GM19452 (cell line): ENCODE results near the gene GAREM1.
"Not testable (repeated sequence)": the region's sequence is repeated elsewhere in the genome, so short reads cannot be mapped to it uniquely, and the experiment has no call there.

Experiments used
- ATAC-seq: cut with Tn5 transposase; IDR thresholded peaks from one replicate; pipeline ENCODE4 v1.9.1; 2021; ENCODE audit not compliant: unreplicated experiment

GAREM1 gene

GRCh38 chr18:32264401-32264800 is 206.3 kb downstream of the GAREM1 start:
- no peak for ATAC-seq

- ATAC-seq: no peak
These were observed 208.6 kb downstream of the GAREM1 start for GRCh38 chr18:32262092-32262491.

GRCh38 chr18:32261003-32261402 is 209.7 kb downstream of the GAREM1 start:
- ATAC-seq: no peak

GRCh38 chr18:32259553-32259952 is 211.1 kb downstream of the GAREM1 start:
- no peak for ATAC-seq

GRCh38 chr18:32258558-32259204 is 212.0 kb downstream of the GAREM1 start:
- no peak for ATAC-seq

- ATAC-seq: no peak
These were observed 212.5 kb downstream of the GAREM1 start for GRCh38 chr18:32258148-32258547.

- ATAC-seq: no peak
These were observed 213.4 kb downstream of the GAREM1 start for GRCh38 chr18:32257084-32257785.

- ATAC-seq: no peak
These were observed 215.1 kb downstream of the GAREM1 start for GRCh38 chr18:32255570-32255969.

GRCh38 chr18:32252141-32252860 is 218.4 kb downstream of the GAREM1 start:
- ATAC-seq: no peak

GRCh38 chr18:32251466-32251865 is 219.2 kb downstream of the GAREM1 start:
- ATAC-seq: no peak

- no peak for ATAC-seq
These were observed 221.3 kb downstream of the GAREM1 start for GRCh38 chr18:32249147-32249929.

GRCh38 chr18:32244881-32245280 is 225.8 kb downstream of the GAREM1 start:
- no peak for ATAC-seq

GRCh38 chr18:32243358-32243757 is 227.3 kb downstream of the GAREM1 start:
- no peak for ATAC-seq

GRCh38 chr18:32242395-32242794 is 228.3 kb downstream of the GAREM1 start:
- no peak for ATAC-seq

- ATAC-seq: no peak
These were observed 231.9 kb downstream of the GAREM1 start for GRCh38 chr18:32238635-32239268.

GRCh38 chr18:32237049-32237448 is 233.6 kb downstream of the GAREM1 start:
- ATAC-seq: no peak

GRCh38 chr18:32233348-32233747 is 237.3 kb downstream of the GAREM1 start:
- not testable (repeated sequence) for ATAC-seq

- no peak for ATAC-seq
These were observed 251.2 kb downstream of the GAREM1 start for GRCh38 chr18:32219431-32220018.

- no peak for ATAC-seq
These were observed 254.3 kb downstream of the GAREM1 start for GRCh38 chr18:32216390-32216789.

GRCh38 chr18:32213693-32214092 is 257.0 kb downstream of the GAREM1 start:
- ATAC-seq: no peak
